Epidermal melanocyte (primary cell): ENCODE data around the gene REEP6.
"Not testable (repeated sequence)": the region's sequence is repeated elsewhere in the genome, so short reads cannot be mapped to it uniquely, and the experiment has no call there.

Experiments
- DNase-seq: peaks from one replicate; pipeline ENCODE4 v3.0.0; 2011; ENCODE audit warnings: low spot score; ENCODE audit not compliant: insufficient read length

Gene REEP6

DNA sequence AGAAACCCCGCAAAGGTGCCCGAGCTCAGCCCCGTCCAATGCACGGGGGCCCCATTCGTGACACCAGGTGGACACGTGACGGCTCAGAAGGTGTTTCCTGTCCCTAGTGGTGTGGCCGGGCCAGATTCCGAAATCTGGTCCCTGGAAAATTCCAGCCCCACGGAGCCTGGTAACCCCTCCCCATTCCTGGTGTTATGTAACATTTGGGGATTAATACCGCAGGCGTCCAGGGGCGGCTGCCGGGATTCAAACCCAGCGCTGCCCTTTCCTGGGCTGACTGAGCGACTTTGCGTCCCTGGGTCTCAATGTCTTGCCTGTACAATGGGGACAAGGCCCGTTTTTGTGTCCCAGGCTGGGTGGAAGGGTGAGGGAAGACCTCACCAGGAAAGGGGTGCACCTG, 31.9 kb downstream of the REEP6 start:
- no peak for DNase-seq

DNA sequence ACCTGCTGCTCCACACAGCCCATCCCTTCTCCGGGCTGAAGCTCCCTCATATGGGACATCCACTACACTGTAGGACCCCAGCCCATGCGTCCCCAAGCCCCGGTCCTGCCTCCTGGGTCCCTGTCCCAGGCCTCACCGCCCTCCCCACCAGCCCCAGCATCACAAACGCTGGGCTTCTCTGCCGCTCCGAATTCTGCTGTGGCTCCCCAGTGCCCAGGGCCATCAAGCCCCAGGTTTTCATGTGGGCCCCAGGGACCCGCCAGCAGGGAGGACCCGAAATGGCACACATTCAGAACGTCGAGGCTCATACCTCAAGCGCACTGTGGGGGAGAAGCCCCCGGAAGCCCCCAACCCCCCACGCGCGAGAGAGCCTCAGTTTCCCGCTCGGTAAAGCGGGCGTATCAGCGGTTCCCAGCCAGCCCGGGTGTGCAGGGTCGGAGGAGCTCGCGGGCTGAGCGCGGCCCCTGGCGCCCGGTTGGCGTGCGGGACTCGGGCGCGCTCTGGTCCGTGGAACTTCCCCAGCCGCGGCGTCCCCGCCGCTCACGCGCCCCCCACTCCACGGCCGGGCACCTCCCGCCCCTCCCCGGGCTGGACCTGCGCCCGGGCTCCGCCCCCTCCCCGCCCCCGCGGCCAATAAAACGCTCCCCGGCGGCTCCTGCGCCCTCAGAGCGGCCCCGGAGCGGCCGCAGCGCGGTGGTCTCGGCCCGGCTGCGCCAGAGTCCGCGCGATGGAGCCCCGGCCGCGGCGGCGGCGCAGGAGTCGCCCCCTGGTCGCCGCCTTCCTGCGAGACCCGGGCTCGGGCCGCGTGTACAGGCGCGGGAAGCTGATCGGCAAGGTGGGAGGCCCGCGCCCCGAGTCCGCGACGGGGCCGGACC, 32.7 kb downstream of the REEP6 start, which contains the start of gene PLK5:
Gene PLK5 (plus strand): TSS at position 666 of the 875 bp plus-strand sequence. CDS start 2,920 bp downstream, outside the sequence.
- DNase-seq = no peak

DNA sequence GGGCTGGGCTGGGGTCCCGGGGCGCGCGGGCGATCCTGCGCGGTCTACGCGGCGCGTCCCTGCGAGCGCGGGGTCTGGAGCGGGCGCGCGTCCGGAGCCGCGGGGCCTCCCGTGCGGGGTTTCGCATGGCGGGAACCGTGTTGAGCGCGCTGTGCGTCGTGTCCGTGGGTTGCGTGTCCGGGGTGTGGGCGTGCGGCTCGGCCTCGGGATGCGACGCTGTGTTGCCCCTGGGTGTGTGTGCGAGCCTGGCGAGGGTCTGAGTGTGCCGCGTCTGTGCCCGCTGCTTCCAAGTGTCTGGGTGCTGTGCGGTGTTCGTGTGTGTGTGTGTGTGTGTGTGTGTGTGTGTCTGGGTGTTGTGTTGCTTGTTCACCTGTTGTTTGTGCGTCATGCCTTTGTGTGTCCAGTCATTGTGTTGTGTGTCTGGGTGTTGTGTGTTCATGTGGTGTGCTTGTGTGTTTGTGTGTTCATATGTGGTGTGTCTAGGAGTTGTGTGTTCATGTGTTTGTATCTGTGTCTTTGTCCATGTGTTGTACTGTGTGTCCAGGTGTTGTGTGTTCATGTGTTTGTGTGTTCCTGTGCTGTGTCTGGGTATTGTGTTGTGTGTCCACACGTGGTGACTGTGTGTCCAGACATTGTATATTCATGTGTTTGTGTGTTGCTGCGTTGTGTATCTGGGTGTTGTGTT, 33.4 kb downstream of the REEP6 start:
- DNase-seq = no peak

DNA sequence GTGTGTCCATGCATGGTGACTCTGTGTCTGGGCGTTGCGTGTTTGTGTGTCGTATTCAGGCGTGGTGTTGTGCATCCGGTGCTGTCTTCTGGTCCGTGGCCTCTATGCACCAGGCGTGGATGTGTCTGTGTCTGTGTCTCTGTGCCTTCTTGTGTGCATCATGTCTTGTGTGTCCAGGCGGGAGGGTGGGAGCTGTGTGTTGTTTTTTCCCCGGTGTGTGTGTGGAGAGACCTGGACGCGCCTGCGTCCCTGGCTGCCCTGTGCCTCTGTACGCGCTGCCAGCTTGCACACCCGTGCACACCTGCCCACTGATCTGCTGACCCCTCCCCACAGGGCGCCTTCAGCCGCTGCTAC, 34.0 kb downstream of the REEP6 start:
- DNase-seq = no peak

DNA sequence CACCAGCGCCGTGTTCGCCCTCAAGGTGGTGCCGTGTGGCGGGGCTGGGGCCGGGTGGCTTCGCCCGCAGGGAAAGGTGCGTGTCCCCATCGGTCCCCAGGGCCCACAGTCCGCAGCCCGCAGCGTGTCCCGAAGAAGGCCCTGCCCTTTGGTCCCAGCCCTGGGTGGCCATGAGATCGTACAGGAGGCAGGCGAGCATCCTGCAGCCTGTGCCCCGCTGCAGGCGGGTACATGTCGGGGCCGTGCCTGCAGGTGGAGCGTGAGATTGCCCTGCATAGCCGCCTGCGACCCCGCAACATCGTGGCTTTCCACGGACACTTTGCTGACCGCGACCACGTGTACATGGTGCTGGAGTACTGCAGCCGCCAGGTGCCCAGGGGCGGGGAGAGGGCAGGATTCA, 34.4 kb downstream of the REEP6 start:
- no peak for DNase-seq

DNA sequence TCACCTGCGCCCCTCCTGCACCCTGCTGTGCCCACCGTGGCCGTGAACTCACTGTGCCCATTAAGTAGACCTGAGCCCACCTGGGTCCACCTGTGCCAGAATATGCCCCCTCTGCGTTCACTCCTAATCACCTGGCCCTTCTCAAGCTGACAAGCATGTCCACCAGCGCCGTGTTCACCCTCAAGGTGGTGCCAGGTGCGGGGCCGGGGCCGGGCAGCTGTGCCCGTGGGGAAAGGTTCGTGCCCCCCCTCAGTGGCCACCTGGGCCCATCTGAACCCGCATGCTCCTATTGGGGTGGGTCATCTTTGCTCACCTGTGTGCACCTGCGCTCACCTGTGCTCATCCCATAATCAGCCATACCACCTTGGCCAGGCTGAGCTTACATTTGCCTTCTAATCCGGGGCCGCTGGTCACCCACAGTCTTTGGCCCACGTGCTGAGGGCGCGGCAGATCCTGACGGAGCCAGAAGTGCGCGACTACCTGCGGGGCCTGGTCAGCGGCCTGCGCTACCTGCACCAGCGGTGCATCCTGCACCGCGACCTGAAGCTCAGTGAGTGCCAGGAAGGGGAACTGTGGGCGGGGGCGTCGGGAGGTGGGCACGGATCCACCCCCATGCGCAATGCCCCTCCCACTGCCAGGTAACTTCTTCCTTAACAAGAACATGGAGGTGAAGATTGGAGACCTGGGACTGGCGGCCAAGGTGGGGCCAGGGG, 35.2 kb downstream of the REEP6 start:
- no peak for DNase-seq

DNA sequence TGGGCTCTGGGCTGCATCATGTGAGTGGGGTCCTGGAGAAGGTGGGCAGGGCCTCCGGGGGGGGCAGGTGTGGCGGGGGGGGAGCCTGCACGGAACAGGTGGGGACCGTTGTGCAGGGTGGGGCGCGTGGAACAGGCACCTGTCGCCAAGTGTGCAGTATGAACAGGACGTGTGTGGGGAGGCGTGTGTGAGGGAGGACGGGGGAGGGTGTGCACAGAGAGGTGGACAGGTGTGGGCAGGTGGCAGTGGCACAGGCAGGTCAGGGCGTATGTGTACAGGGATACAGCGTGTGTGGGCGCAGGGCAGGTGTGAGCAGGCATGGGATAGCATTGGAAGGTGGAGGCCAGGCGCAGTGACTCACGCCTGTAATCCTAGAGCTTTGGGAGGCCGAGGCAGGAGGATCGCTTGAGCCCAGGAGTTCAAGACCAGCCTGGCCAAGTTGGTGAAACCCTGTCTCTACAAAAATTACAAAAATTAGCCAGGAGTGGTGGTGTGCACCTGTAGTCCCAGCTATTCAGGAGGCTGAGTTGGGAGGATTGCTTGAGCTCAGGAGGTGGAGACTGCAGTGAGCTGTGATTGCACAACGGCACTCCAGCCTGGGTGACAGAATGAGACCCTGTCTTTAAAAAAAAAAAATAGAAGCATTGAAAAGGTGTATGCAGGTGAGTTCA, 36.1 kb downstream of the REEP6 start:
- DNase-seq = no peak

DNA sequence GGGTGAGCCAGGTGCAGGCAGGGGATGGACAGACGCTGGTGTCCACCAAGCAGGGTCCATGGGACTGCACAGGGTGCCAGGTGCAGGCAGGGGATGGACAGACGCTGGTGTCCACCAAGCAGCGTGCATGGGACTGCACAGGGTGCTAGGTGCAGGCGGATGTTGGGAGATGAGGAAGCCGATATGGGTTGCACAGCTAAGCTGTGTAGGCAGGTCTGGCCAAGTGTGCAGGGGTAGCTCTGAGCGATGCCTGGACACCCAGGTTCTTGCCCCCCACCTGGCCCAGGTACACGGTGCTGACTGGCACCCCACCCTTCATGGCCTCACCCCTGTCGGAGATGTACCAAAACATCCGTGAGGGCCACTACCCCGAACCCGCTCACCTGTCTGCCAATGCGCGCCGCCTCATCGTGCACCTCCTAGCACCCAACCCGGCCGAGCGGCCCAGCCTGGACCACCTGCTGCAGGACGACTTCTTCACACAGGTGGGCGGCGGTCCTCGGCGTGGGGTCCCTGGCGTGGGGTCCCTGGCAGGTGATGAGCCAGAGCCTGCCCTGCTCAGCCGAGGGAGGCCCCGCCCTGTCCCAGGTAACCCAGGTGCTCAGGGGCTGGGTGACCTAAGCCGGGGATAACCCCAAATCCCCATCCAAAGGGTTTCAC, 36.8 kb downstream of the REEP6 start:
- no peak for DNase-seq

DNA sequence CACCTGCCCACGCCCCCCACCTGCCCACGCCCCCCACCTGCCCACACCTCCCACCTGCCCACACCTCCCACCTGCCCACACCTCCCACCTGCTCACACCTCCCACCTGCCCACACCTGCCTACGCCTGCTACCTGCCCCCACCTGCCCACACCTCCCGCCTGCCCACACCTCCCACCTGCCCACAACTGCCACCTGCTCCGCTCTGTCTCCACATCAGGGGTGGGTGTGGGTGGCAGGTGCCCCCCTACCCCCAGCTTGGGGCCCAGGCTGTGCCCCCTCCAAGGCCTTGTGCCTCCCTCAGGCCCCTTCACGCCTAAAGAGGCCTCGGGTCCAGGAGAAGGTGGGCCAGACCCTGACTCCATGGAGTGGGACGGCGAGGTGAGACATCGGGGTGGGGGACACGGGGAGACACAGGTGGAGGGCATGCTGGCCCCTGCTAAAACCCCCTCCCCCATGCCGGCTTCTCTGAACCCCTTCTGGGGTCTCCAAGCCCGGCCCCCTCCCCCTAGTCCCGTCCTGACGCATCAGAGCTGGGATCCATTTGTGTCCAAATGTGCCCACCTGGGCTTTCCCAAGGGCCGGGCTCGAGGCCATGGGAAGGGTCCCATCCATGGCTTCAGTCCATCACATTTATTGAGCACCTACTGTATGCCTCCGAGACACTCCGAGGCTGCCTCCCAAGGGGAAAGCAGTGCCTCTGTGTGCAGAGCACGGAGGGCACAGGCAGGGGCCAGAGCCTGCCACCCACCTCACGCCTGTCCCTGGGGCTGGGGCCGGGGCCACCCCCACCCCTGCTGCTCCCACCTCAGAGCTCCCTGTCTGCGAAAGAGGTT, 37.8 kb downstream of the REEP6 start:
- no peak for DNase-seq

DNA sequence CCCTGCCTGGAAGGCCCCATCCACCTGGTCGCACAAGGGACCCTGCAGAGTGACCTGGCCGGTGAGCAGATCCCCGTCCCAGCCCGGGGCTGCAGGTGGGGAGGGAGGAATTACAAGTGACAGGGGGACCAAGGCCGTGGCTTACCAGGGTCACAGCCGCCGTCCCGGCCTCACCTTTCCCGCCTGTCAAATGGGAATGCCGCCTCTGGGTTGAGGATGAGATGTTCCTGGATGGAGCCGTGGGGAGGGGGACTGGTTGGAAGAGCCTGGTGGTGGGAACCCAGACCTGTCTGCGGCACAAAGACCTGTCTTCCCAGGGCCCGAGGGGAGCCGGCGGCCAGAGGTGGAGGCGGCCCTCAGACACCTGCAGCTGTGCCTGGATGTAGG, 38.4 kb downstream of the REEP6 start:
- no peak for DNase-seq

DNA sequence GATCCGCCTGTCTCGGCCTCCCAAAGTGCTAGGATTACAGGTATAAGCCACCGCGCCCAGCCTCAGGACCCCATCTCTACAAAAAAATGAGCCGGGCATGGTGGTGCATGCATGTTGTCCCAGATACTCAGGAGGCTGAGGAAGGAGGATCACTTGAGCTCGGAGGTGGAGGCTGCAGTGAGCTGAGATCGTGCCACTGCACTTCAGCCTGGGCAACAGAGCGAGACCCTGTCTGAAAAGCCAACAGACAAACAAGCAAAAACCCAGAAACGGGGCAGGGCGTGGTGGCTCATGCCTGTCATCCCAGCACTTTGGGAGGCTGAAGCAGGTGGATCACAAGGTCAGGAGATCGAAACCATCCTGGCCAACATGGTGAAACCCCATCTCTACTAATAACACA, 39.9 kb downstream of the REEP6 start:
- not testable (repeated sequence) for DNase-seq

DNA sequence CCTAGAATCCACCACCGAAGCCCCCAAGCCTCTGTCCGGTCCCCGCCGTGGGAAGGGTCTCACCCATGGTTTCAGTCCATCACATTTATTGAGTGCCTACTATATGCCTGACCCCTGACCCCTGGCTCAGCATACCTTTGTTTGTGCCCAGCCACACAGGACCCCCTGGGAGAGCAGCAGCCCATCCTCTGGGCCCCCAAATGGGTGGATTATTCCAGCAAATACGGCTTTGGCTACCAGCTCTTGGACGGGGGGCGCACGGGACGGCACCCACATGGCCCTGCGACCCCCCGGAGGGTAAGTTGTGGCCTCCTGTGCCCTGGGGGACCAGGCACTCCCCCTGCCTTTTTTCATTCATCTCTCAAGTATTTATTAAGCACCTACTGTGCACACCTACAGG, 40.6 kb downstream of the REEP6 start:
- no peak for DNase-seq

DNA sequence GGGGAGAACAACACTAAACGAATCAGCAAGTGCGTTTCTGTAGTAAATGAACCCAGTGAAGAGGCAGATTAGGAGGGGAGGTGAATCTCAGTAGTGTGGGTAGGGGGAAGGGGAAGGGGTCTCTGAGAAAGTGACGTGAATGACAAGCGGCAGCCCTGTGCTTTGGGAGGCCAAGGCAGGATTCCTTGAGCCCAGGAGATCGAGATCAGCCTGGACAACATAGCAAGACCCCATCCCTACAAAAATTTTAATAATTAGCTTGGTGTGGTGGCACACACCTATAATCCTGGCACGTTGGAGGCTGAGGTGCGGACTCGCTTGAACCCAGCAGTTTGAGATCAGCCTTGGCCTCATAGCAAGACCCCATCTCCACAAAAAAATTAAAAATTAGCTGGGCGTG, 41.0 kb downstream of the REEP6 start:
- no peak for DNase-seq

DNA sequence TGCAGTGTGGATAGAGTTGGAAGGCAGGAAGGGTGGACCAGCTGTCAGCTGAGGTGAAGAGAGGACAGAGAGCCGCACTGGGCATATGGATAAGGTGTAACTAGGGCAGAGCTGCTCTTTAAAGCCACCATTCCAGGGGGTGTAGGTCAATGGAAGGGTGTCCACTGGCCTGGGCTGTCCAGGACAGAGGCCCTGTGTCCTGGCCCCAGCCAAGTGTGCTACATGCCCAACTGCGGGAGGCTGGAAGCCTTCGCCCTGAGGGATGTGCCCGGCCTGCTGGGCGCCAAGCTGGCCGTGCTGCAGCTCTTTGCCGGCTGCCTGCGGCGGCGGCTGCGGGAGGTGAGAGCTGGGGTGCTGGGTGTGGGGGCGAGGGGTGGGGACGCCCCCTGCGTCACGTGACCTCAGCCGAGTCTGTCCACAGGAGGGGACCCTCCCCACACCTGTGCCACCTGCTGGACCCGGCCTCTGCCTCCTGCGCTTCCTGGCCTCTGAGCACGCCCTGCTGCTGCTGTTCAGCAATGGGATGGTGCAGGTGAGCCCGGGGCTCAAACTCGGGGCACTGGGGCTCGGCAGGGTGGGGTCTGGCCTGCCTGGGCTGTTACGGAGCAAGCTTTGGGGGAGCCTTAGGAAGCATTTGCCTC, 42.6 kb downstream of the REEP6 start:
- no peak for DNase-seq

DNA sequence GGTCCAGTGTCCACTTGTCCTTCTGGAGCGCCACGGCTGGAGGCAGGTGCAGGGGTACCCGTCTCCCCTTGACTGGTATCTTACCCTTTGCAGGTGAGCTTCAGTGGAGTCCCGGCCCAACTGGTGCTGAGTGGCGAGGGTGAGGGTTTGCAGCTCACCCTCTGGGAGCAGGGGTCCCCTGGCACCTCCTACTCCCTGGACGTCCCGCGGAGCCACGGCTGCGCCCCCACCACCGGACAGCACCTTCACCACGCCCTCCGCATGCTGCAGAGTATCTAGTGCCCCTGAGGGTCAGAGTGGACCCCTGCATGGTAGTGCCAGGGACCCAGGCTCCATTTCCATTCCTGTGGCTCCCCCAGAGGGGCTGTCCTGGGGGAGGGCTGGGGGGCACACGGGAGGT, 44.0 kb downstream of the REEP6 start:
- peak; percentile 12 for DNase-seq

DNA sequence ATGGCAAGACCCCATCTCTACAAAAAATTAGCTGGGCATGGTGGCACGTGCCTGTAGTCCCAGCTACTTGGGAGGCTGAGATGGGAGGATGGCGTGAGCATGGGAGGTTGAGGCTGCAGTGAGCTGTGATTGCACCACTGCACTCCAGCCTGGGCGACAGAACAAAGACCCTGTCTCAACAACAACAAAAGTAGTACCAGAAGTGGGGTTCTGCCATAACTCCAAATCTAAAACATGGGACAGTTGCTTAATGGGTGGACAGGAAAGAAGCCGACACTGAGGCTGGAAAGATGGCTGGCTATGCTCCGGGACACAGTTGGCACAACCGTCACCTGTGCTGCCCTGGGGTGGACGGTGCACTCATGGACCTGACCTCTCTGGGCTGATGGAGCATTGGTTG, 44.7 kb downstream of the REEP6 start:
- DNase-seq = not testable (repeated sequence)

DNA sequence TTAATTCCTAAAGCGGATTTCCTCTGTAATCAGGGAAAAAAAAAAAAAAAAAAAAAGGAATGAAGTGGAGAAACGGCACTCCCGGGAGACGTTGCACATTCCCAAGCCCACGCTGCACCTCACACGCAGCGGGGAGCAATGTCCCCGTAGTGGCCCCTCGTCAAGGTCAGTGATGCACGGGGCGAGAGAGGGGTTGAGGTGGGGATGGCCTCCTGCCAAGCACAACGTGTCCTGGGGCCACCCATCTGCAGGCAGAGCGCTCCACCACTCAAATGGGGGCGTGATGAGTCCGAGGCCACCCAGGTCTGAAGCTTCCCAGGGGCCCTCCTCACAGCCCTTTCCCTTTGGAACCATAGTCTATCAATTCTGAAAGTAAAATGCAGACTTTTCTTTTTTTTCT, 48.0 kb downstream of the REEP6 start:
- DNase-seq = no peak

DNA sequence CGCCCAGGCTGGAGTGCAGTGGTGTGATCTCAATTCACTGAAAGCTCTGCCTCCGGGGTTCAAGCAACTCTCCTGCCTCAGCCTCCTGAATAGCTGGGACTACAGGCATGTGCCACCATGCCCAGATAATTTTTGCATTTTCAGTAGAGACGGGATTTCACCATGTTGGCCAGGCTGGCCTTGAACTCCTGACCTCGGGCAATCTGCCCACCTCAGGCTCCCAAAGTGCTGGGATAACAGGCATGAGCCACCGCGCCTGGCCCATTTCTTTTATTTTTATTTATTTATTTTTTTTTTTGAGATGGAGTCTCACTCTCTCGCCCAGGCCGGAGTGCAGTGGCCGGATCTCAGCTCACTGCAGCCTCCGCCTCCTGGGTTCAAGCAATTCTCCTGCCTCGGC, 48.8 kb downstream of the REEP6 start:
- not testable (repeated sequence) for DNase-seq

DNA sequence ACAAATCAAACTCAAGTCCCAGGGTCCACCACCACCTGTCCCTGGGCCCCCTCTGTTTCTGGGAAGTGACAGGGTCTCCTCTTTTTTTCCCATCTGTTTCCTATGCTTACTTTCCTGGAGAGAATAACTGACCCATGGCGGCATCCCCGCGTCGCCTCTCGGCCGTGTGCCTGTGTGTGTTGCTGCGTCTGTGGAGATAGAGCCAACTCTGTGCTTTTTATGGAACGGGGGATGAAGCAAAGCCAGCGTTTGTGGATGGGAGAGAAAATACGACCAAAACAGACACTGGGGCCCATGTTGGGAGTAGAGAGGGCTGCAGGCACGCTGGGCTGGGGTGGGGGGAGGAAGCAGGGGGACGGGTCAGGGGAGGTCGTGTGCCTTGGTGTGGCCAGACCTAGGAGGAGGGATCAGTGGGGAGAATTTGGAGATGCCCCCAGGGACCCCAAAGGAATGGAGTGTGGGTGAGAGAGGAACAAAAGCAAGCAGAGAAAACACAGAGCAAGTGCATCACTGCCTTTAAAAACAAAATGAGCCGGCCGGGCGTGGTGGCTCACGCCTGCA, 49.5 kb downstream of the REEP6 start:
- DNase-seq = no peak
